ENCODE measurements around the gene TXNRD2.
"Not testable (repeated sequence)": the region's sequence is repeated elsewhere in the genome, so short reads cannot be mapped to it uniquely, and the experiment has no call there.

The TXNRD2 gene

GRCh38 chr22:19919701-19920363, 21.8 kb downstream of the TXNRD2 start:
- DNase-seq: no peak

DNA sequence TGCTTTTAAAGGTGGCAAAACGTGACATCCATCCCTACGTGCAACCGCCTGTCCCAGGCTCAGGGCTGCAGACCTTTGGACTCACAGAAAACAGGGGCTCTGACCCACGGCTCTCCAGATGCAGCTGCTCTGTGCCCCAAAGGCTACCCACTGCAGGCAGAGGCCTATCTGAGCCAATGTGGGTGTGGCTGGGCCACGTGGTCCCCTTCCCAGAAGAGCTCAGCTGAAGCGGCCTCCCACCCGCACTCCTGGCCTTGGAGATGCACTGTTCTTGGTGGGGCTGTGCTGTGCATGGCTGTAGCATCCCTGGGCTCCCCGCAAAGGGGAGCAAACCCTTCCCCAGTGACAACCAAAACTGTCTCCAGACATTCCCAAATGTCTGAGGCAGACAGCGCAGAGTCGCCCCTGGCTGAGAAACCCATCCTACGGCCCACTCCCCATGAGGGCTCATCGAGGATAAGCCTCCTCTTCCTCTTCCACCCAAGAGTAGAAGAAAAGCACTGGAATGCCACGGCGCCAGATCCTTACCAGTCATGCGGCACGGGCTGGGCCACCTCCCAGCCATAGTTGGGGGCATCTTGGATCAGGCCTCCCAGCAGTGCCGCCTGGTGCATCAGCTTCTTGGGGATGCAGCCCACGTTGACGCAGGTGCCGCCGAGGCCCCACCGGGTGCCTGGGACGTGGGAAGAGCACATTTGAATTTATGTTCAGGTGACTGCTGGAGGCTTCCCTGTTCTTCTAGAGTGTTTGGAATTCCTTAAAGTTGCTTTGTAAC, 23.1 kb downstream of the TXNRD2 start:
- DNase-seq: no peak

- no peak for DNase-seq
These were observed 24.1 kb downstream of the TXNRD2 start for GRCh38 chr22:19917389-19918138.

GRCh38 chr22:19916941-19917340, 24.7 kb downstream of the TXNRD2 start:
- no peak for DNase-seq

DNA sequence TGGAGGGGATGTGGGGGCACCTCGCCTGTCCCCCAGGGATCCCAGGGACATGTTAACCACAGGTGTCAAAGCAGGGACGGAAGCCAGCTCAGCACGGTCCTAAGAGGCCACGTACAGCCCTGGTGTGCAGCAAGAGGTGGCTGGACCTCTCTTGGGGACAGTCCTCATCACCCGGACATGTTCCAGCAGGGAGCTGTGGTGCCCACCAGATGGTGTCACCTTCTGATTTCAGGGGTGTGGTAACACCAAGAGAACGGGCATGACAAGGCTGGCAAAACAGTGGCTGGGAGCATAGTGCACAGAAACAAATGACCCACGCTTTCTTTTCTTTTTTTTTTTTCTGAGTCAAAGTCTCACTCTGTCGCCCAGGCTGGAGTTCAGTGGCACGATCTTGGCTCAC, 25.6 kb downstream of the TXNRD2 start:
- no peak for DNase-seq

DNA sequence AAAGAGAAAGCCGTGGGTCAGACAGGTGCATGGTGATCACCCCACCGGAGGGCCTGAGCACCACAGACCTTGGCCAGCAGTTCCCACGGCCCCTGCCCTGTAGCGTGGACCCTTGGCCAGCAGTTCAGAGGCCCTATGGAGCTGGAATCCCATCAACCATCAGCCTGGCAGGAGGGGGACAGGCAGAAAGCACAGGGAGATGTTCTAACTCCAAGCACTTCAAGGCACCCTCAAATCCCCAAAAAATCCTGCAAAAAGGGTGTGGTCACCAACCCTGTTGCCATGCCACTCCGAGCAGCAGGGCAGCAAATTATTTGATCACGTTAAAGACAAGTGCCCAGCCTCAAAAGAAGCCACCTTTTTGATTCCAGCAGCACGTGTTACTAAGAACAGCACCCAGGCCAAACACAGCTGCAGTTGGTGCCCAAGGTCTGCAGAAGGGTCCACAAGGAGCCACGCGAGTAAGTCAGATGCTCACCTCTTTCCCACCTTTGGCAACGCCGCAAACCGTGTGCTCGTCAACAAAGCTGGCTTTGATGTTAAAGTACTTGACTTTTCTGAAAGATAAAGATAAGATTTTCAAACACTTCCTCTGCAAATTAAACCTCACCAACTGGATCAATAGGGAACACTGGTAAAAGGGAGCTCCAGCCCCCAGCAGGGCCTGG, 26.2 kb downstream of the TXNRD2 start:
- DNase-seq: no peak

DNA sequence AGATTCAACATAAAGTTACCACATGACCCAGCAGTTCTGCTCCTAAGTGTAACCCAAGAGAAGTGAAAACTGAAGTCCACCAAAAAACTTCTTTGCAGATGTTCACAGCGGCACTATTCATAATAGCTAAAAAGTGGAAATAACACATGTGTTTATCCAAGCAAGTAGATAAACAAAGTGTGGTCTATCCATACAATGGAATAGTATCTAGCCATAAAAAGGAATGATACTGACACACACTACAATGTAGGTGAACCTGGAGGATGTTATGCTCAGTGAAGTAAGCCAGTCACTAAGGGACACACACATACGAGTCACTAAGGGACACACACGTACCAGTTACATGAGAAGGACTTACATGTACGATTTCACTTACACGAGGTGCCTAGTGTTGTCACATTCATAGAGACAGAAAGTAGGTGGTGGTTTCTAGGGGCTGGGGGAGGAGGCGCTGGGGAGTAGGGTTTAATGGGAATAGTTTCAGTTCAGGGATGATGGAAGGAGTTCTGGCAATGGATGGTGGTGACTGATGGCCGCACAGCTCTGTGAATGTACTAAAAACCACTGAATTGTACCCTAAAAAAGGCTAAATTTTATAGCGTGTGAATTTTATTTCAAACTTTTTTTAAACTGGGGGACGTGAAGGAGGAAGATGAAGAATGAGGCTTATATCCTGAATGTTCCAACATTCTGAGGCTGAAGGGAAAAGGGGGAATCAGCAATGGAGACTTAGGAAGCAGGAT, 27.2 kb downstream of the TXNRD2 start:
- DNase-seq: no peak

DNA sequence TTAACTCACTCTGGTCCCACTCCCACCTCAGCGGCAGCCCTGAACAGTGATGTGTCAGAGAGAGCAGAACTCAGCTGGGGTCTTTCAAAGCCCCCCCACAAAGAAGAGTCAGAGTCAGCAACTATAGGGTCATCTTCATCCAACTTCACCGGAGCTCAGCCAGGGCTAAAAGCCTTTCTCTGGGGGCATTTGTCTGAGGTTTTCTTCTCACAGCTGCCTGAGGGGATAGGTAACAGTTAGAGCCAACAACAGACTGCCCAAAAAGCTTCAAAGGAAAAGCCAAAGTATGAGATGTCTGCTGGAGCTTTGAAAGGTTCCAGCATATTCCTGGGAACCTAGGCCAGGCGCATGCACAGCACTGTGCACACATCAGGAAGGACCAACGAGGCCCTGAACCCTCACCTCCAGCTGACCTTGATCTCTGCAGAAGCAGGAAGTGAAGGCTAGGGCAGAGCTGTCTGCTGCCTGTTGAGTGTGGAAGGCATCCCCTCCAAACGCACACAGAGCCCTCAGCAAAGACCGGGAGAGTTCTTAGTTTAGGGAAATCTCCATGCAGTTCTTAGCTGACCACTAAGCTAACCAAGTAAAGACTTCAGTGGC, 28.2 kb downstream of the TXNRD2 start:
- DNase-seq: no peak

DNA sequence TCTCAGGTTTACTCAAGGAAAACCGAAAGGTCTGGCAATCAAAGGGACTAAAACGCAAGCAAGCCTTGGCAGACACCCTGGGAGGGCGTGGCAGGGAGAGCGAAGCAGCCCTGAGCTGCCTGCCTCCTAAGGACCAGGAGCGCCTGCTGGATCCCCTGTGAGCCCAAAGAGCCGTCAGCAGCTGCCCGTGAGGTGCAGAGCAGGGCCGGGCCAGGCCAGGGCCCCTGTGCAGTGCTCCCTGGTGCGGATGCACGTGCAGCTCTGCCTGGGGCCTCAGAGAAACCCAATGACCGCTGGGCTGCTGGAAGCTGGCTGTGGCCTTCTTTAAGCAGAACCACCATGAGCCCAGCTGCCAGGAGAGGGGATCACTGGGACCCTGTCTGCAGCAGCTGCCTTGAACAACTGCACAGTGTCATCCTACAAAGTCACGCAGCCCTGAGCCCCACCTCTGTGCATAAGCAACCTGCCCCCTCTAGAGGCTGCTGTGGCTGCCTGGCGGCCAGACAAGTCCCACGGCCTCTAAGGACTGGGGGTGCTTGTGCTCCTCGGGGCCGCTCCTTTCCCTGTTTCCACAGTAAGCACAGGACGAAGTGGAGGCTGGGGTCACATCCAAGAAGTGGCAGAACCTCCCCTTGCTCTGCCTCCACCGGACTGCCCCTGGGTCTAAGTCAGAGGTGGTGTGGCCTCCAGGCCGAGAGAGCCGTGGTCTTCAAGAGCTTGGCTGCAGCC, 29.2 kb downstream of the TXNRD2 start:
- no peak for DNase-seq

GRCh38 chr22:19911540-19912270, 29.9 kb downstream of the TXNRD2 start:
- DNase-seq: no peak

DNA sequence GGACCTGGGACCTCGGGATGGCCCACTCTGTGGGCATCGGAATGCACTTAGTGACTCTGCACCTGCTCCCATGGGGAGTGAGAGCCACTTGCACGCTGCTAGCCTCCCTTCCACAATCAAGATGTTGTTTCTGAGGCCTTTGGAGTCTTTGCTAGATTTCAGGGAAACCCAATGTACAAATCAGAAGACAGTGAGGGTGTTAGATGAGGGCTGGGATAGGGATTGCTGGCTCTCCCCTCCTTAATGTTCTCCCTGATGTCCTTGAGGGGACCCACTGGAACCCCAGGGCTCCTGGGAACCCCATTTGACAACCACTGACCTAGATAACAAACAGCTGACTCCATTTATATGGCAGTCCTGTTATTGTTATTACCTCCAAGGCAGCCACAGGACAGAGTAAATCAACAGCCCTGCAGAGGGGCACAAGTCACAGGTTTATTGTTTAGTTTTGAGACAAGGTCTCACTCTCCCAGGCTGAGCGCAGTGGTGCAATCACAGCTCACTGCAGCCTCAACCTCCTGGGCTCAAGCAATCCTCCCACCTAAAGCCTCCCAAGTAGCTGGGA, 31.4 kb downstream of the TXNRD2 start:
- no peak for DNase-seq

DNA sequence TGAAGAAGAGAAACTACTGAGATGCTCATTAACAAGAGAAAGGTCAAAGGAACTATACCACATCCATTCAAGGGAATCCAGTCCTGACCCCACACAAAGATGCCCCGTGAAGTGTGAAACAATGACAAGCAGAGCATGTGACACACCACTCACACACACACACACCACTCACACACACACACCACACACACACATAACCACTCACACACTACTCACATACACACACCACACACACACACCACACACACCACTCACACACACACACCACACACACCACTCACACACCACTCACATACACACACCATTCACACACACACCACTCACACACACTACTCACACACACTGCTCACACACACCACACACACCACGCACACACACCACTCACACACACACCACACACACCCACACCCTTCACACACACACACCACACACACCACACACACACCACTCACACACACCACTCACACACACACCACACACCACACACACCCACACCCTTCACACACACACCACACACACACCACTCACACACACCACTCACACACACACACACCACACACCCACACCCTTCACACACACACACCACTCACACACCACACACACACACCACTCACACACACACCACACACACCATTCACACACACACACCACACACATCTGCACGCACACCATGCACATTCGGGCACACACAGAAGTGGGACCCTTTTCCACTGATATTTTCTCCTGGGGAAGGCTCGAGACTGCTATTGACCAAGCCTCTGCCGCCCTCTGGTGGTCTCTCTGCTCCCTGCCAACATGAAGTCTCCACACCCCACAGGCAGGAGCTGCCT, 32.1 kb downstream of the TXNRD2 start:
- DNase-seq: peak; percentile 14

DNA sequence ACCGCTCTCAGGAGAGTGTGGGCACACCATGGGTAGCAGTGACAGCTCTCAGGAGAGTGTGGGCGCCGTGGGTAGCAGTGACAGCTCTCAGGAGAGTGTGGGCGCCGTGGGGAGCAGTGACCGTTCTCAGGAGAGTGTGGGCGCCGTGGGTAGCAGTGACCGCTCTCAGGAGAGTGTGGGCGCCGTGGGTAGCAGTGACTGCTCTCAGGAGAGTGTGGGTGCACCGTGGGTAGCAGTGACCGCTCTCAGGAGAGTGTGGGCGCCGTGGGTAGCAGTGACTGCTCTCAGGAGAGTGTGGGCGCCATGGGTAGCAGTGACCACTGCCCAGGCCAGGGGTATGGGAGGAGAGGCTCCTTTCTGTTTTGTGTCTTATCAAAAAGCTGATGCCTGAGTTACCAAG, 33.7 kb downstream of the TXNRD2 start:
- DNase-seq: not testable (repeated sequence)

- DNase-seq: not testable (repeated sequence)
These were observed 34.8 kb downstream of the TXNRD2 start for GRCh38 chr22:19906864-19907263.

DNA sequence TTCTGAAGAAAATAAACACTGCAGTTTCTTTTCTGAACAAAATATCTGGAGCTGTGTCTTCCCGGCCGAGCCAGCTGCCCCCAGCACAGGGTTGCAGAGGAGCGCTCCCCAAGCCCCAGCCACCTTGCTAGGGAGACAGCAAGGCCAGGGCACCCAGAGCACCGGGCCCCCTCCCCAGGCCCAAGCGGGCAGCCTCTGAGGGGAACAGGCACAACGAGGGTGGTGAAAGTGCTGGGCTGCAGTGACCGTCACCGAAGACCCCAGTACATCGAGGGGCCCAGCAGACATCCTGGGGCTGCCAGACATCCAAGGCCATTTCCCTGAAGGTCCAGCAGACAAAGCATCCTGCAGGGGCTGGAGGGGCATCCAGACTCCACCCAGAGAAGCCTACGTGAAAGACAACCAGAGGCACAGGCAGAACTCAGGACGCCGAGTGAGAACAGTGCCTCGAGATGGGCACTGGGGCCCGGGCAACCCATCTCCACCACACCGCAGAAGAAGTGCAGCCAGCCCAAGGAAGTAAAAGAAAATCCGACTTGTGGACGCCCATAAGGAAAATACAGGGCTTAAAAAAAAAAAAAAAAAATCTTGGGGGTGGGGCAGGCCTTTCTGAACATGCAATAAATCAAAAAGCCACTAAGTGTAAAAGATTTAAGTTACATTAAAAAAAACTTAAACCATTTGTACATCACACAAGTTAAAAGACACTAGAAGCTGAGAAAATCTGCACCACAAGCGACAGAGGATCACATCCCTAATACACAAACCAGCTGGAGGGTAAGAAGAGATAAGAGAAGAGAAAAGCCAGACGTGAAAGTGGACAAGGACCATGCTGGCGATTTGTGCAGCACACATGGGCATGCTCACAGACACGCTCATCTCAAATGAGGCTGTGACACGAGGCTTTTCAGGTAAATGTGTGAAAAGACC, 36.0 kb downstream of the TXNRD2 start:
- DNase-seq: no peak

DNA sequence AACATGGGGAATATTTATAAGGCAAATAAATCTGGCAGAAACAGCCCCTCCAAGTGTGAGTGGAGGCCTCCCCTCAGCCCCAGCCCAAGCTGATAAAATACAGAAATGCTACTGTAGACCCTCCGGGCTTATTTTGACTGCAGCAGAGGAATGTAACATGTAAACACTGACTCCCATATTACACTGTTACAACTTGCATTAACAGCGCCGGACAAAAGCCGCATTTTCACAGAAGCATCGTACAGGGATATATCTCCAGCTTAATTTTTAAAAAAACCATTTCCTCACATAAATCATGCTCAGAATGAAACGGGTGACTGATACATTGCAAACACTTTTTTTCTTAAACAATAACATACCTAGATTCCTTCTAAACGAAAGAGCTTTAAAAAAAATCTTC, 36.7 kb downstream of the TXNRD2 start:
- DNase-seq: no peak

DNA sequence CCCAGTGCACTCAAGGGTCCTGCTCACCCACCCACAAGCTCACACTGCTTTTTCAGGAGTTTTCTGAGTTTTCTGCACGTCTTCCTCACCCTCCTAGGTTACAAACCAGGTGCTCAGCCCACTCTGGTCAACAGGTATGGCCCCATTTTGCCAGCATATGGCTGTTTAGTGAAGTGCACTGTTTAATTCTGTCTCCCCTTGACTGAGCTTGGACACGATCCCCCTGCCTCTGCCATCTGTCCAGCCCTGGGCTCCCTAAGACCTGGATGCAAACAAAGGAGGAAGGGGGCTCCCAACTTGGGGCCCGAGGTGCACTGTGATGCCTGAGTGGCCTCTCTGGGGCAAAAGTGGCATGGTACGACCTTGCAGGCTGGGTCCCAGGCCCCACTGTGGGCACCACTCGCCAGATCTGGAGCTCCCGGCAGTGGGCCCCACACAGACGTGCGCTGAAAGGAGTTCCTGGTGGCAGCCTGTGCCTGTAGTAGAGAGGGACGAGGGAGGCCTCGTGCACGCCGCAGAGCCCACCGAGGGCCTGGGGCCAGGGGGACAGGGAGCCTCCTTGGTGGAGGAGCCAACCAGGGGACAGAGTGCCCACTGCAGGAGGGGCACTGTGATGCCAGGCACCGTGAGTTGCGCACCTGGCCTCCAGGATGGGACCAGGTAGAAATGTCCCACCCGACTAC, 37.3 kb downstream of the TXNRD2 start:
- DNase-seq: no peak

DNA sequence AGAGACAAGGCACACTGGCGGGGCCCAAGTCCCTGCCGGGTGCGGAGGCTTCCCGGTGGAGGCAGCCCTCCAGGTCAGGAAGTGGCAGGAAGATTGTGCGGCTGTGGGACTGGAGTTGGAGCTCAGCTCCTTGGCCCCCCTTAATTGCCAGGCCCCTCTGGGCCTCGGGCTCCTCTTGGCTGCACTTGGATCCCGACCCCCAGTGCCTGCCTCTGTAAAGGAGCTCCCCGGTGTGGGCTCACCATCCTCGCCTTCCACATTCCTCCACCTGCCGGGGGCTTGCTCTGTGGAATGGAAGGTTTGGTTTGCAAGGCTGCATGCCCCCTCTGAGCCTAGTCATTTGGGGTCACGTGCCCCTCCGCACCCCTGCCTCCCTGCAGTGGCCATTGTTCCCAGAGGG, 38.1 kb downstream of the TXNRD2 start:
- DNase-seq: no peak
